ENCODE data around the gene PLS1.
"Not testable (repeated sequence)": the region's sequence is repeated elsewhere in the genome, so short reads cannot be mapped to it uniquely, and the experiment has no call there.

The PLS1 gene

GRCh38 chr3:142597906-142598305, 1.7 kb downstream of the PLS1 start:
- no peak for DNase-seq

- DNase-seq: no peak
Observed at GRCh38 chr3:142601713-142602112, 5.5 kb downstream of the PLS1 start.

- DNase-seq: no peak
Observed at GRCh38 chr3:142602619-142603385, 6.6 kb downstream of the PLS1 start.

GRCh38 chr3:142603386-142603705, 7.2 kb downstream of the PLS1 start:
- not testable (repeated sequence) for DNase-seq

GRCh38 chr3:142604940-142605339, 8.7 kb downstream of the PLS1 start:
- DNase-seq: no peak

- no peak for DNase-seq
Observed at GRCh38 chr3:142608631-142609030, 12.4 kb downstream of the PLS1 start.

- DNase-seq: no peak
Observed at GRCh38 chr3:142609136-142609535, 12.9 kb downstream of the PLS1 start.

GRCh38 chr3:142611206-142611605, 15.0 kb downstream of the PLS1 start:
- DNase-seq: no peak

- no peak for DNase-seq
Observed at GRCh38 chr3:142613491-142613890, 17.3 kb downstream of the PLS1 start.

GRCh38 chr3:142614059-142614626, 17.9 kb downstream of the PLS1 start:
- no peak for DNase-seq

GRCh38 chr3:142615171-142615570, 19.0 kb downstream of the PLS1 start:
- DNase-seq: no peak

- DNase-seq: no peak
Observed at GRCh38 chr3:142618917-142619461, 22.8 kb downstream of the PLS1 start.

GRCh38 chr3:142622405-142622804, 26.2 kb downstream of the PLS1 start:
- no peak for DNase-seq

- no peak for DNase-seq
Observed at GRCh38 chr3:142623194-142623593, 27.0 kb downstream of the PLS1 start.

- no peak for DNase-seq
Observed at GRCh38 chr3:142624341-142625152, 28.4 kb downstream of the PLS1 start.

- no peak for DNase-seq
Observed at GRCh38 chr3:142625153-142625440, 28.9 kb downstream of the PLS1 start.

- DNase-seq: no peak
Observed at GRCh38 chr3:142626971-142627370, 30.8 kb downstream of the PLS1 start.

GRCh38 chr3:142628801-142629200, 32.6 kb downstream of the PLS1 start:
- no peak for DNase-seq

GRCh38 chr3:142633073-142633472, 36.9 kb downstream of the PLS1 start:
- no peak for DNase-seq

- DNase-seq: no peak
Observed at GRCh38 chr3:142636050-142636449, 39.9 kb downstream of the PLS1 start.

GRCh38 chr3:142636664-142637063, 40.5 kb downstream of the PLS1 start:
- DNase-seq: no peak

- no peak for DNase-seq
Observed at GRCh38 chr3:142638291-142638690, 42.1 kb downstream of the PLS1 start.

GRCh38 chr3:142641504-142641903, 45.3 kb downstream of the PLS1 start:
- DNase-seq: no peak

- DNase-seq: no peak
Observed at GRCh38 chr3:142642956-142643355, 46.8 kb downstream of the PLS1 start.
